DND-41 (cell line): ENCODE measurements around the gene DUSP1.

ENCODE experiments used
- EZH2 ChIP-seq: IDR thresholded peaks from 3 replicates; pipeline ENCODE4 v1.6.1; 2012; ENCODE audit warnings: borderline replicate concordance, low read depth, mild to moderate bottlenecking, moderate library complexity, low read length, inconsistent platforms; ENCODE audit not compliant: severe bottlenecking
- TF ChIP-seq, protein P1 (sequence below): IDR thresholded peaks from 2 replicates; pipeline ENCODE4 v1.5.1; 2012; ENCODE audit warnings: borderline replicate concordance, low read length, moderate library complexity, mild to moderate bottlenecking; ENCODE audit not compliant: poor library complexity, severe bottlenecking; ENCODE audit errors: extremely low read depth

DNA sequence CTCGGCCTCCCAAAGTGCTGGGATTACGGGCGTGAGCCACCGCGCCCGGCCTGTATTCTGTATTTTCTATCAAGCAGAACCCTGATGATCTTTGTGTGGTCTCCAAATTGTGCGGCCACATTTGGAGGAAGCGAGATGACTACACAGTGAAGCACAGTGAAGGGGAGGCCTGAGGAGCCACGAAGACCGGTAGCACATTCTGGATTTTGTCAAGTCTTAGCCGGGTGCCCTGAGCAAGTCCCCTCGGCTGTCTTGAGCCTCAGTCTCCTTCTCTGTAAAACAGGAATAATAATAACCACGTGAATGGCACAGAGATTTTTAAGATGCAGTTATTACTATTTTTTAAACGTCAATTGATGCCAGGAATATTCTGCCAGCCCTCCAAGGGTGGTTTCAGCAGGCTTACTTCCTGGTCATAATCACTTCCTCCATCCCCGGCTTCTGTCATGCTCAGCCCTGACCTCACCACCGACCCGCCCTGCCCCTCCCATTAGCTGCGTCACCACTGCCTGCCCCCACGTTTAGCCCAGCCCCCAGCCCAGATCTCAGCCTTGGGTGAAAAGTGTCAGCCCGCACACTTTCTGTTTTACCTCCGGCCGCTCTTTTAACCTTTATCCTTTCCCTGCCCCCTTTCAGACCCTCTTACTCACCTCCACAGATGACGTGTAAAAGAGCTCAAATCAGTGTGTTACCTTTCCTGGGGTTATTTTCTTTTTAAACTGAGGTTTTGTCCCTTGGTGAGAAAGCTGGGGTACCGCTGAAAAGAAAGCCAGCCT is 36.1 kb upstream of the DUSP1 start:
- TF ChIP-seq, protein P1, sequence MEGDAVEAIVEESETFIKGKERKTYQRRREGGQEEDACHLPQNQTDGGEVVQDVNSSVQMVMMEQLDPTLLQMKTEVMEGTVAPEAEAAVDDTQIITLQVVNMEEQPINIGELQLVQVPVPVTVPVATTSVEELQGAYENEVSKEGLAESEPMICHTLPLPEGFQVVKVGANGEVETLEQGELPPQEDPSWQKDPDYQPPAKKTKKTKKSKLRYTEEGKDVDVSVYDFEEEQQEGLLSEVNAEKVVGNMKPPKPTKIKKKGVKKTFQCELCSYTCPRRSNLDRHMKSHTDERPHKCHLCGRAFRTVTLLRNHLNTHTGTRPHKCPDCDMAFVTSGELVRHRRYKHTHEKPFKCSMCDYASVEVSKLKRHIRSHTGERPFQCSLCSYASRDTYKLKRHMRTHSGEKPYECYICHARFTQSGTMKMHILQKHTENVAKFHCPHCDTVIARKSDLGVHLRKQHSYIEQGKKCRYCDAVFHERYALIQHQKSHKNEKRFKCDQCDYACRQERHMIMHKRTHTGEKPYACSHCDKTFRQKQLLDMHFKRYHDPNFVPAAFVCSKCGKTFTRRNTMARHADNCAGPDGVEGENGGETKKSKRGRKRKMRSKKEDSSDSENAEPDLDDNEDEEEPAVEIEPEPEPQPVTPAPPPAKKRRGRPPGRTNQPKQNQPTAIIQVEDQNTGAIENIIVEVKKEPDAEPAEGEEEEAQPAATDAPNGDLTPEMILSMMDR, result no peak
- no peak for TF ChIP-seq EZH2
